HG02798 (cell line): ENCODE data around the gene UNC5B.

Source experiments
- ATAC-seq: cut with Tn5 transposase; IDR thresholded peaks from one replicate; pipeline ENCODE4 v1.9.1; 2021; ENCODE audit warnings: mild to moderate bottlenecking; ENCODE audit not compliant: unreplicated experiment, poor library complexity

The UNC5B gene

DNA sequence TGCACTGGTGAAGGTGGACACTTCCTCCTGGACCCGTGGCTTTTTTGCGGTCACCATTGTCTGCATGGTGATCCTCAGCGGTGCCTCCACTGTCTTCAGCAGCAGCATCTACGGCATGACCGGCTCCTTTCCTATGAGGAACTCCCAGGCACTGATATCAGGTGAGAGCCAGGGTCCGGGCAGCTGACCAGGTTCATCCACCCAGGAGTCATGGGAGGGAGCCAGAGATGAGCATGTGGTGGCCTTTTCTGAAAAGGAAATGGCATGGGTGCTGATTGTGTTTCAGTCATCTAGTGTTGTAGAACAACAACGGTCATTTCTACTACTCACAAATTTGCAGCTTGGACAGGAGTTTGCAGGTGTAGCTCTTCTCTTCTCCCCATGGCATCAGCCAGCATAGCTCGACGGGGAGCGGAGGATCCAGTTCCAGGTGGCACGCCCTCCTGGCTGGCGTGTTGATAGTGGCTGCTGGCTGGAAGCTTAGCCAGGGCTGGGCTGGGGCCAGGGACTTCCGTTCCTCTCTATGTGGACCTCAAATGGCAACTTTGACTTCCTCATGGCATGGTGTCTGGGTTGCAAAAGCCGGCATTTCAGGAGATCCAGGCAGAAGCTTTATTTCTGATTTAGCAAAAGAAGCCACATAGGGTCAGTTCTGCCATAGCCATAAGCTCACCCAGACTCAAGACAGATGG, 139.4 kb downstream of the UNC5B start:
- ATAC-seq, result no peak
